DMS 273 (cell line): ENCODE results near the gene BBS9.
A peak's percentile ranks its signal among the peaks of the same experiment; 100 is the strongest.

ENCODE experiments used
- DNase-seq: peaks from one replicate; lab custom pipeline; 2025; ENCODE audit not compliant: unreplicated experiment; lab: John Stamatoyannopoulos, UW

The BBS9 gene

GRCh38 chr7:33118383-33118782 lies 11.0 kb upstream of the BBS9 start:
- no peak for DNase-seq

GRCh38 chr7:33127085-33127484 lies 2.3 kb upstream of the BBS9 start:
- DNase-seq: no peak

GRCh38 chr7:33128631-33128989 lies 754 bp upstream of the BBS9 start:
- no peak for DNase-seq

- peak; percentile 66 for DNase-seq
Observed at GRCh38 chr7:33129806-33130153, 416 bp downstream of the BBS9 start.

GRCh38 chr7:33130184-33130583 lies 820 bp downstream of the BBS9 start:
- DNase-seq: peak; percentile 31

- no peak for DNase-seq
Observed at GRCh38 chr7:33137103-33137502, 7.7 kb downstream of the BBS9 start.

- no peak for DNase-seq
Observed at GRCh38 chr7:33142585-33142984, 13.2 kb downstream of the BBS9 start.

- DNase-seq: no peak
Observed at GRCh38 chr7:33143996-33144718, 14.8 kb downstream of the BBS9 start.

GRCh38 chr7:33145156-33145555 lies 15.8 kb downstream of the BBS9 start:
- no peak for DNase-seq

GRCh38 chr7:33152087-33152486 lies 22.7 kb downstream of the BBS9 start:
- no peak for DNase-seq

- DNase-seq: no peak
Observed at GRCh38 chr7:33155811-33156210, 26.4 kb downstream of the BBS9 start.

- DNase-seq: no peak
Observed at GRCh38 chr7:33156441-33156840, 27.1 kb downstream of the BBS9 start.

- no peak for DNase-seq
Observed at GRCh38 chr7:33157311-33157710, 27.9 kb downstream of the BBS9 start.

- no peak for DNase-seq
Observed at GRCh38 chr7:33157781-33158180, 28.4 kb downstream of the BBS9 start.

- no peak for DNase-seq
Observed at GRCh38 chr7:33177876-33178275, 48.5 kb downstream of the BBS9 start.

GRCh38 chr7:33179519-33179918 lies 50.2 kb downstream of the BBS9 start:
- no peak for DNase-seq

GRCh38 chr7:33183504-33183903 lies 54.1 kb downstream of the BBS9 start:
- DNase-seq: no peak

GRCh38 chr7:33184828-33185227 lies 55.5 kb downstream of the BBS9 start:
- no peak for DNase-seq

GRCh38 chr7:33185786-33186185 lies 56.4 kb downstream of the BBS9 start:
- DNase-seq: peak; percentile 82

GRCh38 chr7:33186192-33186591 lies 56.8 kb downstream of the BBS9 start:
- DNase-seq: peak; percentile 22

GRCh38 chr7:33190688-33191304 lies 61.4 kb downstream of the BBS9 start:
- no peak for DNase-seq

- DNase-seq: no peak
Observed at GRCh38 chr7:33191340-33191739, 62.0 kb downstream of the BBS9 start.

- no peak for DNase-seq
Observed at GRCh38 chr7:33192695-33193291, 63.4 kb downstream of the BBS9 start.
